ENCODE data around the gene SFRP2.

- no peak for TF ChIP-seq CTCF (IDR thresholded peaks at IDR 0.05)
- TF ChIP-seq POLR2A (IDR thresholded peaks at IDR 0.05): no peak
Observed at GRCh38 chr4:153780221-153780620, 8.7 kb downstream of the SFRP2 start.

Measured in heart left ventricle (tissue), 13 donors.